Keratinocyte (primary cell): ENCODE data around the gene NSMCE1. TPM values are rescaled to one million over a fixed set of nuclear protein-coding genes. Genes with fewer than 3 reads are reported as not detected.

Source experiments
- DNase-seq: peaks from one replicate; pipeline ENCODE4 v3.0.0-alpha.2; 2011; ENCODE audit warnings: low read depth, missing footprints, low spot score
- FAIRE-seq: peaks from 2 replicates; lab custom pipeline; 2011; peaks lifted over from hg19 to GRCh38; lab: Jason Lieb, UNC
- H2AFZ ChIP-seq: 2 replicates; pipeline ENCODE4 v1.6.0; 2012; ENCODE audit warnings: low read length, control low read depth, inconsistent platforms; ENCODE audit not compliant: control insufficient read depth
- H3K27ac ChIP-seq: 2 replicates; pipeline ENCODE4 v1.5.1; 2011; ENCODE audit warnings: low read length; ENCODE audit not compliant: control insufficient read depth, insufficient read depth
- H3K27me3 ChIP-seq: 3 replicates; pipeline ENCODE4 v1.6.0; 2011; ENCODE audit warnings: low read length; ENCODE audit not compliant: control insufficient read depth, insufficient read depth; ENCODE audit errors: extremely low read depth
- H3K36me3 ChIP-seq, 2 experiments: 2 replicates in 1 of 2; 3 replicates in 1 of 2; pipeline ENCODE4 v1.5.1; 2011; ENCODE audit warnings: low read length in 2 of 2, mild to moderate bottlenecking in 1 of 2; ENCODE audit not compliant: control insufficient read depth in 2 of 2, insufficient read depth in 2 of 2; ENCODE audit errors: extremely low read depth in 1 of 2
- H3K4me1 ChIP-seq: 3 replicates; pipeline ENCODE4 v1.5.1; 2011; ENCODE audit warnings: low read length; ENCODE audit not compliant: control insufficient read depth, insufficient read depth; ENCODE audit errors: extremely low read depth
- H3K4me2 ChIP-seq: 3 replicates; pipeline ENCODE4 v1.6.0; 2011; ENCODE audit warnings: low read depth, low read length; ENCODE audit not compliant: control insufficient read depth, insufficient read depth; ENCODE audit errors: extremely low read depth
- H3K4me3 ChIP-seq, 3 experiments: fragments of 200-600 bp in 1 of 3; sonication (generic) in 1 of 3; 2 replicates in 2 of 3; 3 replicates in 1 of 3; pipeline ENCODE4 v1.5.1; 2011 to 2016; ENCODE audit warnings: low read length in 3 of 3, mild to moderate bottlenecking in 3 of 3, control low read depth in 2 of 3, inconsistent platforms in 1 of 3, low read depth in 1 of 3, mixed read lengths in 1 of 3, mixed run types in 1 of 3, moderate library complexity in 1 of 3; ENCODE audit not compliant: control insufficient read depth in 2 of 3, insufficient read depth in 2 of 3; ENCODE audit errors: extremely low read depth in 1 of 3
- H3K79me2 ChIP-seq: 2 replicates; pipeline ENCODE4 v1.6.0; 2012; ENCODE audit warnings: low read length; ENCODE audit not compliant: control insufficient read depth, insufficient read depth
- H3K9ac ChIP-seq: 3 replicates; pipeline ENCODE4 v1.6.0; 2011; ENCODE audit warnings: low read length; ENCODE audit not compliant: control insufficient read depth, insufficient read depth; ENCODE audit errors: extremely low read depth
- H3K9me1 ChIP-seq: 3 replicates; pipeline ENCODE4 v1.6.0; 2011; ENCODE audit warnings: low read length; ENCODE audit not compliant: control insufficient read depth, insufficient read depth; ENCODE audit errors: extremely low read depth
- H3K9me3 ChIP-seq: 2 replicates; pipeline ENCODE4 v1.5.1; 2012; ENCODE audit warnings: low read depth, low read length; ENCODE audit not compliant: control insufficient read depth
- H4K20me1 ChIP-seq: 3 replicates; pipeline ENCODE4 v1.6.0; 2011; ENCODE audit warnings: low read length; ENCODE audit not compliant: control insufficient read depth, insufficient read depth; ENCODE audit errors: extremely low read depth
- CTCF ChIP-seq, 3 experiments: IDR thresholded peaks in 1 of 3; conservative IDR thresholded peaks in 1 of 3; optimal IDR thresholded peaks in 1 of 3; 2 replicates in 2 of 3; 3 replicates in 1 of 3; pipeline versions ENCODE3 to v1.5.1; 2011; ENCODE audit warnings: low read length in 3 of 3, mild to moderate bottlenecking in 3 of 3, moderate library complexity in 2 of 3, control low read depth in 1 of 3, inconsistent platforms in 1 of 3; ENCODE audit not compliant: insufficient read depth in 2 of 3; ENCODE audit errors: extremely low read depth in 1 of 3
- EZH2 ChIP-seq: IDR thresholded peaks from one replicate; pipeline ENCODE4 v1.6.1; 2012; ENCODE audit warnings: inconsistent platforms, mild to moderate bottlenecking, low read length, moderate library complexity
- dilution Hi-C: fragments of 300-500 bp; cut with MboI; formaldehyde crosslinking; loops from one replicate; pipeline ENCODE4 v1.7.0; 2020; ENCODE audit warnings: low sequenced_read_pairs; ENCODE audit not compliant: extremely low pct_ligation_motif_present
- polyA plus RNA-seq, 5 experiments: library from polyadenylated mRNA; depleted of rRNA in 3 of 5; stranded (reverse) in 3 of 5; stranded (forward) in 1 of 5; unstranded in 1 of 5; fragments of >200 nt; gene quantifications; 1 replicate in 1 of 5; 2 replicates in 3 of 5; 3 replicates in 1 of 5; pipeline versions ENCODE4 v1.2.1 to v1.2.3, GENCODE V29; 2011 to 2012; ENCODE audit warnings: missing spikeins in 2 of 5, low read depth in 1 of 5, low replicate concordance in 1 of 5

The NSMCE1 gene
- polyA plus RNA-seq, 1 donor (not counting 4 experiments of a cell fraction or from before 2014, with no cell fraction given) = 55.9 TPM

- Histone ChIP-seq H3K27ac (no peak overlapping the region), H3K4me2 (no peak overlapping the region), H3K79me2 (no peaks in the 10 kb centered on the region), H3K9me1 (no peaks in the 10 kb centered on the region), H3K27me3 (no peaks in the 10 kb centered on the region), H3K4me3 (no peak overlapping the region), H3K4me1 (peaks cover 9% of the 10 kb centered on the region), H2AFZ (no peak overlapping the region), H3K9me3 (no peaks in the 10 kb centered on the region), H3K36me3 (no peaks in the 10 kb centered on the region), H4K20me1 (no peaks in the 10 kb centered on the region), H3K9ac (no peak overlapping the region)
- TF ChIP-seq EZH2 = no peak
- no peak for TF ChIP-seq CTCF (optimal IDR thresholded peaks at IDR 0.05 in 1 of 3, IDR thresholded peaks at IDR 0.05 in 1 of 3, conservative IDR thresholded peaks at IDR 0.05 in 1 of 3; ENCODE audit: extremely low read depth in 1 of 3, insufficient read depth in 2 of 3, low read length in 3 of 3)
- DNase-seq (no peak), FAIRE-seq (no peak)
- dilution Hi-C loops = no loop called here
Measured at GRCh38 chr16:27291106-27291505, 22.5 kb upstream of the NSMCE1 start.

GRCh38 chr16:27290562-27290961 is 22.0 kb upstream of the NSMCE1 start:
- FAIRE-seq = no peak
- no peak for TF ChIP-seq EZH2
- TF ChIP-seq CTCF (optimal IDR thresholded peaks at IDR 0.05 in 1 of 3, IDR thresholded peaks at IDR 0.05 in 1 of 3, conservative IDR thresholded peaks at IDR 0.05 in 1 of 3; ENCODE audit: extremely low read depth in 1 of 3, insufficient read depth in 2 of 3, low read length in 3 of 3) = no peak
- H4K20me1 ChIP-seq = no peaks in the 10 kb centered on the region
- no peak for DNase-seq
- no peak overlapping the region for H3K27ac ChIP-seq
- no peak overlapping the region for H2AFZ ChIP-seq
- no peaks in the 10 kb centered on the region for H3K79me2 ChIP-seq
- no peaks in the 10 kb centered on the region for H3K36me3 ChIP-seq
- no peak overlapping the region for H3K9ac ChIP-seq
- H3K4me1 ChIP-seq = peaks cover 14% of the 10 kb centered on the region
- no peaks in the 10 kb centered on the region for H3K27me3 ChIP-seq
- no peaks in the 10 kb centered on the region for H3K9me1 ChIP-seq
- peaks cover 2% of the 10 kb centered on the region for H3K9me3 ChIP-seq
- no peak overlapping the region for H3K4me2 ChIP-seq
- dilution Hi-C loops = no loop called here
- no peak overlapping the region for H3K4me3 ChIP-seq
